DND-41 (cell line): Measurements from ENCODE around the gene GRIN3B.

Experiments
- CTCF ChIP-seq: IDR thresholded peaks from 2 replicates; pipeline ENCODE4 v1.5.1; 2012; ENCODE audit warnings: borderline replicate concordance, low read length, moderate library complexity, mild to moderate bottlenecking; ENCODE audit not compliant: poor library complexity, severe bottlenecking; ENCODE audit errors: extremely low read depth
- EZH2 ChIP-seq: IDR thresholded peaks from 3 replicates; pipeline ENCODE4 v1.6.1; 2012; ENCODE audit warnings: borderline replicate concordance, low read depth, mild to moderate bottlenecking, moderate library complexity, low read length, inconsistent platforms; ENCODE audit not compliant: severe bottlenecking

DNA sequence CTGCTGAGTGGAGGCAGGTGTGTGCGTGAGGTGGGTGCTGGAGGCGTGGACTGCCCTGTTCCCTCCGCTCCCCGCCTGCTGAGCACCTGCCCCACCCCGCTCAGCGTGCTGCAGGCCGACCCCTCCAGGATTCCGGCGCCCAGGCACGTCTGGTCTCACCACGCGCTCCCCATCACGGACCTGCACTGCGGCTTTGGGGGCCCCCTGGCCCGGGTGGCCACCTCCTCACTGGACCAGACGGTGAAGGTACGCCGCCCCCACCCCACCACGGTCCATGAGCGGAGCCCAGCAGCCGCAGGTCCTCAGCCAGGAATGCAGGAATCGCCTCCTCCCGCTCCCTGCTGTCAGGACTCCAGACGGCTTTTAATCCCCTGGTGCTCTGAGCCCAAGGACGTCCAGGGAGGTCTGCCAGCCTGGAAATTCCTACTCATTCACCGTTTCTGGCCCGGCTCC is 10.1 kb upstream of the GRIN3B start:
- TF ChIP-seq CTCF (no peak), EZH2 (no peak)
